Measurements from ENCODE around the gene HSPB6. TPM values are rescaled to one million over a fixed set of nuclear protein-coding genes. Genes with fewer than 3 reads are reported as not detected.

Gene HSPB6
- total and polyA plus RNA-seq, 8 donors = 3.4 to 59.8 (median 14.8) TPM

- Histone ChIP-seq H3K27ac (no peak overlapping the region), H3K27me3 (no peaks in the 10 kb centered on the region), H3K36me3 (peaks cover 6 to 44% (median 21%) of the 10 kb centered on the region in 3 donors), H3K4me3 (no peak overlapping the region), H3K9me3 (no peaks in the 10 kb centered on the region), H3K4me1 (no peaks in the 10 kb centered on the region)
- intact Hi-C loops (cut with DNase I) = no loop called here
- no peak for ATAC-seq
- no peak for TF ChIP-seq CTCF (IDR thresholded peaks at IDR 0.05)
- FAIRE-seq = no peak
- no peak for DNase-seq
- 96 to 99% methylated on average over 8 of the region's 8 CpGs for WGBS, 2 donors
Measured at GRCh38 chr19:35734273-35734672, 22.6 kb downstream of the HSPB6 start.

- no peak for ATAC-seq
- H3K27ac ChIP-seq = no peak overlapping the region
Measured at GRCh38 chr19:35733180-35734125, 23.4 kb downstream of the HSPB6 start.

GRCh38 chr19:35732540-35733179 lies 24.2 kb downstream of the HSPB6 start:
- no peak for ATAC-seq
- no peaks in the 10 kb centered on the region for H3K9me3 ChIP-seq
- no peaks in the 10 kb centered on the region for H3K27me3 ChIP-seq
- H3K36me3 ChIP-seq = peaks cover 4 to 57% (median 36%) of the 10 kb centered on the region in 3 donors
- no peaks in the 10 kb centered on the region for H3K4me1 ChIP-seq
- H3K4me3 ChIP-seq = no peak overlapping the region
- no peak for FAIRE-seq
- 92% methylated on average over 25 of the region's 25 CpGs for WGBS, 2 donors
- no peak for TF ChIP-seq CTCF (IDR thresholded peaks at IDR 0.05)
- no peak overlapping the region for H3K27ac ChIP-seq
- peak in 1 of 6 donors; percentile 34 for DNase-seq
- intact Hi-C loops (cut with DNase I) = no loop called here

More at GRCh38 chr19:35733180-35734125, 23.4 kb downstream of the HSPB6 start:
- no peak for TF ChIP-seq CTCF (IDR thresholded peaks at IDR 0.05)
- FAIRE-seq (no peak), DNase-seq (peak in 2 of 6 donors; percentile 30 to 71)
- no peaks in the 10 kb centered on the region for H3K27me3 ChIP-seq
- intact Hi-C loops (cut with DNase I) = no loop called here
- H3K36me3 ChIP-seq = peaks cover 8 to 52% (median 29%) of the 10 kb centered on the region in 3 donors
- 89 to 91% methylated on average over 29 to 35 of the region's 35 CpGs for WGBS, 2 donors
- H3K4me1 ChIP-seq = no peaks in the 10 kb centered on the region
- H3K4me3 ChIP-seq = no peak overlapping the region
- no peaks in the 10 kb centered on the region for H3K9me3 ChIP-seq

GRCh38 chr19:35731779-35732405 lies 24.9 kb downstream of the HSPB6 start:
- FAIRE-seq (no peak), DNase-seq (peak in 2 of 6 donors; percentile 30 to 60), ATAC-seq (no peak)
- no peaks in the 10 kb centered on the region for H3K9me3 ChIP-seq
- no peaks in the 10 kb centered on the region for H3K4me1 ChIP-seq
- 90 to 92% methylated on average over 17 to 21 of the region's 21 CpGs for whole genome bisulfite sequencing, 2 donors
- H3K4me3 ChIP-seq = no peak overlapping the region
- no peak overlapping the region for H3K27ac ChIP-seq
- peaks cover 10 to 62% (median 44%) of the 10 kb centered on the region in 3 donors for H3K36me3 ChIP-seq
- intact Hi-C loops (cut with DNase I) = no loop called here
- TF ChIP-seq CTCF (IDR thresholded peaks at IDR 0.05) = no peak
- H3K27me3 ChIP-seq = no peaks in the 10 kb centered on the region
